ENCODE results near the gene GABRA5. TPM values are rescaled to one million over a fixed set of nuclear protein-coding genes. Genes with fewer than 3 reads are reported as not detected.

The GABRA5 gene
- polyA plus RNA-seq, 1 donor (not counting 4 experiments of a cell fraction or from before 2014, with no cell fraction given), result 0.03 TPM

DNA sequence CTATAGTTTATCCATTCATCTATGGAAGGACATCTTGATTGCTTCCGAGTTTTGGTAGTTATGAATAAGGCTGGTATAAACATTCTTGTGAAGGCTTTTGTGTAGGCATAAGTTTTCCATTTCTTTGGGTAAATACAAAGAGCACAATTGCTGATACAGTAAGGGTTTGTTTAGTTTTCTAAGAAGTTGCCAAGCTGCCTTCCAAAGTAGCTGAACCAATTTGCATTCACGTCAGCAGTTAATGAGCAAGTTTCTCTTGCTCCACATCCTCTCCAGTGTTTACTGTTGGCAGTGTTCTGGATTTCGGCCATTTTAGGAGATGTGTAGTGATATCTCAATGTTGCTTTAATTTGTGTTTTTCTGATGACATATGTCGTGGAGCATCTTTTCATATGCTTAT is 34.2 kb downstream of the GABRA5 start:
- Histone ChIP-seq H2AFZ (ENCODE audit: control insufficient read depth, low read length) (no peak overlapping the region), H3K79me2 (ENCODE audit: control insufficient read depth, insufficient read depth, low read length) (no peaks in the 10 kb centered on the region), H3K27me3 (ENCODE audit: control insufficient read depth, extremely low read depth, insufficient read depth, low read length) (no peaks in the 10 kb centered on the region), H3K27ac (ENCODE audit: control insufficient read depth, insufficient read depth, low read length) (no peak overlapping the region), H3K4me3 (ENCODE audit: control insufficient read depth in 2 of 3, extremely low read depth in 1 of 3, insufficient read depth in 2 of 3, low read depth in 1 of 3, low read length in 3 of 3) (no peak overlapping the region), H3K4me1 (ENCODE audit: control insufficient read depth, extremely low read depth, insufficient read depth, low read length) (no peaks in the 10 kb centered on the region), H3K9me1 (ENCODE audit: control insufficient read depth, extremely low read depth, insufficient read depth, low read length) (no peaks in the 10 kb centered on the region), H3K36me3 (ENCODE audit: control insufficient read depth in 2 of 2, extremely low read depth in 1 of 2, insufficient read depth in 2 of 2, low read length in 2 of 2) (no peaks in the 10 kb centered on the region), H3K9me3 (ENCODE audit: control insufficient read depth, low read depth, low read length) (no peaks in the 10 kb centered on the region), H3K4me2 (ENCODE audit: control insufficient read depth, extremely low read depth, insufficient read depth, low read depth, low read length) (no peak overlapping the region), H4K20me1 (ENCODE audit: control insufficient read depth, extremely low read depth, insufficient read depth, low read length) (no peaks in the 10 kb centered on the region), H3K9ac (ENCODE audit: control insufficient read depth, extremely low read depth, insufficient read depth, low read length) (no peak overlapping the region)
- FAIRE-seq (no peak), DNase-seq (ENCODE audit: low read depth, low spot score) (no peak)
- dilution Hi-C loops (cut with MboI; ENCODE audit: extremely low pct_ligation_motif_present, low sequenced_read_pairs), result no loop called here
- no peak for TF ChIP-seq EZH2 (IDR thresholded peaks at IDR 0.05; ENCODE audit: low read length)
- TF ChIP-seq, protein P1, sequence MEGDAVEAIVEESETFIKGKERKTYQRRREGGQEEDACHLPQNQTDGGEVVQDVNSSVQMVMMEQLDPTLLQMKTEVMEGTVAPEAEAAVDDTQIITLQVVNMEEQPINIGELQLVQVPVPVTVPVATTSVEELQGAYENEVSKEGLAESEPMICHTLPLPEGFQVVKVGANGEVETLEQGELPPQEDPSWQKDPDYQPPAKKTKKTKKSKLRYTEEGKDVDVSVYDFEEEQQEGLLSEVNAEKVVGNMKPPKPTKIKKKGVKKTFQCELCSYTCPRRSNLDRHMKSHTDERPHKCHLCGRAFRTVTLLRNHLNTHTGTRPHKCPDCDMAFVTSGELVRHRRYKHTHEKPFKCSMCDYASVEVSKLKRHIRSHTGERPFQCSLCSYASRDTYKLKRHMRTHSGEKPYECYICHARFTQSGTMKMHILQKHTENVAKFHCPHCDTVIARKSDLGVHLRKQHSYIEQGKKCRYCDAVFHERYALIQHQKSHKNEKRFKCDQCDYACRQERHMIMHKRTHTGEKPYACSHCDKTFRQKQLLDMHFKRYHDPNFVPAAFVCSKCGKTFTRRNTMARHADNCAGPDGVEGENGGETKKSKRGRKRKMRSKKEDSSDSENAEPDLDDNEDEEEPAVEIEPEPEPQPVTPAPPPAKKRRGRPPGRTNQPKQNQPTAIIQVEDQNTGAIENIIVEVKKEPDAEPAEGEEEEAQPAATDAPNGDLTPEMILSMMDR (optimal IDR thresholded peaks at IDR 0.05 in 1 of 3, IDR thresholded peaks at IDR 0.05 in 1 of 3, conservative IDR thresholded peaks at IDR 0.05 in 1 of 3; ENCODE audit: extremely low read depth in 1 of 3, insufficient read depth in 2 of 3, low read length in 3 of 3), result no peak

DNA sequence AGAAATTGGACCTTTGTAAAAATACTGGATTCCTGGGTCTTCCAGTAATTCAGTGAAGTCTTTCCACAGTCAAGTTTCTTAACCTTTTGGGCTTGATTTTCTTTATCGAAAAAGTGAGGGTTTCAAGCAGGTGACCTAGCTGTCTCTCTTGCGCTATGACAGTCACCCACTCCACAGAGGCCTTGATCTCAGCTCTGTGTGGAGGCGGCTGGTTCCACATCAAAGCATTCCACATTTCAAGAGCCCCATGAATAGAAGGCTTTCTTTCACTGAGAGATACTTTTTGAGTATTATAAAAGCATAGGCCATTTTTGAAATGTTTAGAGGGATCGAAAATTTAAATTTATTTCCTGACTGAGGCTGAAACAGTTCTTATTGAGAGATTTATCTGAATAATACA is 43.9 kb downstream of the GABRA5 start:
- H3K27ac ChIP-seq (ENCODE audit: control insufficient read depth, insufficient read depth, low read length), result no peak overlapping the region
- no peak for TF ChIP-seq EZH2 (IDR thresholded peaks at IDR 0.05; ENCODE audit: low read length)
- TF ChIP-seq, protein P1 (optimal IDR thresholded peaks at IDR 0.05 in 1 of 3, IDR thresholded peaks at IDR 0.05 in 1 of 3, conservative IDR thresholded peaks at IDR 0.05 in 1 of 3; ENCODE audit: extremely low read depth in 1 of 3, insufficient read depth in 2 of 3, low read length in 3 of 3), result no peak
- no peaks in the 10 kb centered on the region for H3K36me3 ChIP-seq (ENCODE audit: control insufficient read depth in 2 of 2, extremely low read depth in 1 of 2, insufficient read depth in 2 of 2, low read length in 2 of 2)
- no peak overlapping the region for H2AFZ ChIP-seq (ENCODE audit: control insufficient read depth, low read length)
- no peak overlapping the region for H3K4me3 ChIP-seq (ENCODE audit: control insufficient read depth in 2 of 3, extremely low read depth in 1 of 3, insufficient read depth in 2 of 3, low read depth in 1 of 3, low read length in 3 of 3)
- dilution Hi-C loops (cut with MboI; ENCODE audit: extremely low pct_ligation_motif_present, low sequenced_read_pairs), result no loop called here
- no peaks in the 10 kb centered on the region for H3K9me1 ChIP-seq (ENCODE audit: control insufficient read depth, extremely low read depth, insufficient read depth, low read length)
- no peak overlapping the region for H3K9ac ChIP-seq (ENCODE audit: control insufficient read depth, extremely low read depth, insufficient read depth, low read length)
- H3K4me2 ChIP-seq (ENCODE audit: control insufficient read depth, extremely low read depth, insufficient read depth, low read depth, low read length), result no peak overlapping the region
- H3K4me1 ChIP-seq (ENCODE audit: control insufficient read depth, extremely low read depth, insufficient read depth, low read length), result no peaks in the 10 kb centered on the region
- H3K9me3 ChIP-seq (ENCODE audit: control insufficient read depth, low read depth, low read length), result no peaks in the 10 kb centered on the region
- H3K27me3 ChIP-seq (ENCODE audit: control insufficient read depth, extremely low read depth, insufficient read depth, low read length), result no peaks in the 10 kb centered on the region
- H3K79me2 ChIP-seq (ENCODE audit: control insufficient read depth, insufficient read depth, low read length), result no peaks in the 10 kb centered on the region
- FAIRE-seq (no peak), DNase-seq (ENCODE audit: low read depth, low spot score) (no peak)
- no peaks in the 10 kb centered on the region for H4K20me1 ChIP-seq (ENCODE audit: control insufficient read depth, extremely low read depth, insufficient read depth, low read length)
